ENCODE data around the gene PLXDC2. TPM values are rescaled to one million over a fixed set of nuclear protein-coding genes. Genes with fewer than 3 reads are reported as not detected.

PLXDC2 gene
- total RNA-seq, 1 donor = 38.0 TPM

DNA sequence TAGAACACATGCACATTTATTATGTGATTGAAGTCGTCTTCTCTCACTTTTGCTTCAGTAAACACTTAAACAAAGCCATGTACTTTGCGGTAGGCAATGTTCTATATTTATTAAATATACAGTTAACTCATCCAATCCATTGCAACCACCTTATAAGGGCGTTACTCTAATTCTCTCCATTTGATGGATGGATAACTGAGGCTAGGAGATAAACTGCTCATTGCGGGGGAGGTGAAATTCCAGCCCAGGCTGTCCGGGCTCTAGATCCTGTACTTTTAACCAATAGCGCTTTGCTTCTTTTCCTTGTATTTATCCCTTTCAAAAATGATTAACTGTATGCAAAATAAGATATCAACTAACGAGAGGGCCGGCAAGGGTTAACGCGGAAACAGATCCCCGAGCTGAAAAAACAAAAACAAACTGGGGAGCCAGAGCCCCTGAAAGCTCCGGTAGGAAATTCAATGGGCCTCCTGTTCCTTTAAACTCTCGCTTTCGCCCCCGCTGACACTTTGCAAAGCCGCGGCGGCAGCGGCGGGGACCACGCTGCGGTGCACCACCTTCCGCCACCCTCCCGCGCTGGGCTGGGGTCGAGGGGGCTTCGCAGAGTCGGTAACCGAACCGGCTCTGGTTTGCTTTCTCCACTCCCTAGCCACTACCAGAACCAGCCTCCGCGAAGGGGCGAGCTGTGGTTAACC is 1.0 kb upstream of the PLXDC2 start:
- DNase-seq (ENCODE audit: low read depth in 2 of 3, low spot score in 2 of 3) = peak in 1 of 3 donors; percentile 67

DNA sequence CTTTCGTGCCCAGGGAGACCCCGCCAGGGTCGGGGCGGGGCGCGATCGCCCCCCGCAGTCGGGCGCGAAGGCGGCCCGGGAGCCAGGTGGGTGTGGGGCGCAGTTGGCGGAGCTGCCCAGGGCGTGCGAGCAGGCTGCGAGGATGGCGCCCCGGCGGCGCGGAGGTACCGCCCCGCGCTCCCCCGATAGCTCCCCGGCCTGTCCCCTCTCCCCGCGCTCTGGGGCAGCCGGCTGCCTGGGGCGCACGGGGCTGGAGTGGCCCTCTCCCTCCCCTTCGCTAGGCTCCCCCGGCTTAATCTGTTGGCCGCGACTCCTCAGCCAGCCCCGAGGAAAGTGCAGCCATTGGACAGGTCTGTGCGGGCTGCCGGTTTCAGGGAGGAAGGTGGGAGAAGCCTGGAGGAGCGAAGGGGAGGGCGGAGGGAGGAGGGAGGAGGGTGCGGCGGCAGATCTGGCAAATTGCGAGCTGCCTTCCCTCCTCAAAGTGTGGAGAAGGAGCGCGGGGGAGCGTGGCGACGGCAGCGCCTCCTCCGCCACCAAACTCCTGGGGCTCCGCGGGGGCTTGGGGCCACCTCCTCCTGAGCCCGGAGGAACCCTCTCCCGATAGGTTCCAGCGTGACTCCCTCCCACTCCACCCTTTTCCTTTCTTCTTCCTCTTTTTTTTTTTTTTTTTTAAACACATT is 361 bp upstream of the PLXDC2 start:
- peak in 2 of 3 donors; percentile 69 to 71 for DNase-seq (ENCODE audit: low read depth in 2 of 3, low spot score in 2 of 3)

DNA sequence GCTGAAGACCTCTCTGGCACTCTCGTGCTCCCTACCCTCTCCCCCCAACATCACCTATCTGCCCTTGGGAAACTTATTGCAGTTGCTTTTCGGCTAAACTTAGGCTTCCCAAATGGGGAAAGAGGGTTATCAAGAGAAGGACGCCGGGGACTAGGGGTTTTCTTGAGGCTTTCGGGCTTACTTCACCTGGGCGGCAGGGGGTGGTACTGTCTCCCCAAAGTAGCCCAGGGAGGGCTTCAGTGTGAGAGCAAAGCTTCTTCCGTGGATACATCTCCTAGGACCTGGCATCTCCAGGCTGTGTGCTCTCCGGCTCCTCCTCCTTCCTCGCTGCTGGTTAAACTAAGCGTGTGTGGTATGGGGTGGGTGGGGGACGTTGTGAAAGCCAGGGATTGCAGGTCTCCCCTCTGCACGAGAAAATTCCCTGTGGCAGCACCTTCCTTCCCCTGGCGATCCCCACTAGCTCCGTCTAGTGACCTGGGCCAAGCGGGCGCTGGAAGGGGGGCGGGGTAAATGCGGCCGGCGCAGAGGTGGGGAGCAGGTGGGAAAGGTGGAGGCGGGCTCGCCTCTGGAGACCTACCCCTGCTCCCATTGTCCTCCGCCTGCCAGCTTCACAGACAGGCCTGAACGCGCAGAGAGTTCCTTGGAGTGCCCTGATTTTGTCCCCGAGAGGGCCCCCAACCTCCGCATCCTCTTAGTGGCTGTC is 1.1 kb downstream of the PLXDC2 start:
- peak in 2 of 3 donors; percentile 33 to 47 for DNase-seq (ENCODE audit: low read depth in 2 of 3, low spot score in 2 of 3)

DNA sequence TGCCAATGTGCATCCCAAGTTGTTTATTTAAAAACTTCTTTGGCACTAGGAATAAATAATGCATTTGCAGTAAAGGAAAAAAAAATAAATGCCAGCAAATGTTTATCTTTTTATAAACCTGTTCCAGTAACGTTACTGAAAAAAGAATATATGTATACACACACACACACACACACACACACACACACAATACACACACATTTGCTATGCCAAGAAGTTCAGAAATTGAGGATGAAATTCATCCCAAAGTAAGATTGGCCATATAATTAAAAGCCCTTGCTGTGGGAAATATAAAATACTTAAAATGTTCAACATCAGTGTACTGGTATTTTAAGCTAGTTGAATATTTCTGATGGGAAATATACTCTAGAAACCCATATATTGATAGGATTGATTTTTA is 2.6 kb downstream of the PLXDC2 start:
- DNase-seq (ENCODE audit: low read depth in 2 of 3, low spot score in 2 of 3) = no peak

DNA sequence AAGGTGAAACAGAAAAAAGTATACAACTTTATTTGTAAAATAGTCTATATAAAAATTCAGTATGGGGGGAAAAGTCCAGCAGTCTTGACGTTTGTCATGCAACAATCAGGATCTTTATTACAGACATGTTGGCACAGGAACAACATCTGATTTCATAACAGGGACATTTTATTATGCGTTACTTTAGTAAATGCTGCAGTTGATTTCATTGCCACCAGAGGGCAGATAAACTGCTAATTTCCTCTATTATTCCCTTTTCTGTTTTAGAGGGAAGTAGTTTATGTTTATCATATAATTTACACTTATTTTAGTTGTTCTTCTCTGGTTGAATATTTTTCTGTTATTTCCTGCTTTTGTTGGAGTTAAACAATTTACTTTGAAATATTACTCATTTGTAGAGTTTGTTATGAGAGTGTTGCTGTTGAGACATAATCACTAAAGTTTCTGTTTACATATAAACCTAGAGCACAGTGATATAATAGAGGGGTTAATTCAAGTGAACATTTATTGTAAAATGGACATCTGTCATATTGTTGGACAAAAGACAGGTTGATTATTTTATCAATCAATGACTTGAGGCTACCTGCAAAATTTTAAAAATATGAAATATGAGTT is 3.3 kb downstream of the PLXDC2 start:
- DNase-seq (ENCODE audit: low read depth in 2 of 3, low spot score in 2 of 3) = peak in 2 of 3 donors; percentile 70 to 83

DNA sequence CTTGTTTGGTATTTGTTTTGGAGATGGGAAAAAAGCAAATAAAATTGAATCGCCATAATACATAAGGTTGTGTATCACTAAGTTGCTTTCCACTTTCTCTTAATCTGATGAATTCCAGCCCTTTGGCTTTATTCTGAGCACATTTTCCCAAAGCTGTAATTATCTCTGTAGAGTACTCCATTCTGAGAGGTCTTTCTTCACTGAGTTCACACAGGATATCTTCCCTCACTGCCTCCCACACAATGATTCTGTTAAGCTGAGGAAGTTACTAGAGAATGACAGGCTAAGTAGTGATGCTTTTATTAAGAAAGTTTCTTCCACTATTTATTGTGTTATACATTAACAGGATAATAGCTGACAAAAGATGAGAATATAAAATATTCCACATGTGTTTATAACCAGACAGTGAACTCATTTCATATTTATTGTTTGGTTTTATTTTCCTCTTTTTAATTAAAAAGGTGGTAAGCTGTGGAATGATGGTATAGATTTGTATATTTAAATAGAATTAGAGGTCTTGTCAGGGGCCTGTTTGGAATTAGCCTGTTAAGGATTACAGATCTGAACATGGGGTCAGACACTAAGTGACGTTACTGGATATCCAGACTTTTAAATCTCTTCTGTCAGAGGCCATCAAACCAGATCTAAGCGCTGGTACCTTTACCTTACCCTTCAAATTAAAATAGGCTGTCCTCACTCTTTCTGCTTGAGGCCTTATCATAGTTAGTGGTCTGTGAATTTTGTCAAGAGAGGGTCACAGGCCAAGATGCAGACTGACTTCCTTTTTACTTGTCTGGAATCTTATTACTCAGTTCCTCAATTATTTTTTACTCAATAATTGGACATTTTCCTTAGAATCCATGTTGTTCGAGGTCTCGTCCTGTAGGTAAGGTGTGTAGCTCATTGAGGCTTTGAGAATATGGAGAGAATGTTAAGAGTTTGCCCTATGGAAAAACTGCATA is 8.4 kb downstream of the PLXDC2 start:
- DNase-seq (ENCODE audit: low read depth in 2 of 3, low spot score in 2 of 3) = peak in 2 of 3 donors; percentile 15 to 44

DNA sequence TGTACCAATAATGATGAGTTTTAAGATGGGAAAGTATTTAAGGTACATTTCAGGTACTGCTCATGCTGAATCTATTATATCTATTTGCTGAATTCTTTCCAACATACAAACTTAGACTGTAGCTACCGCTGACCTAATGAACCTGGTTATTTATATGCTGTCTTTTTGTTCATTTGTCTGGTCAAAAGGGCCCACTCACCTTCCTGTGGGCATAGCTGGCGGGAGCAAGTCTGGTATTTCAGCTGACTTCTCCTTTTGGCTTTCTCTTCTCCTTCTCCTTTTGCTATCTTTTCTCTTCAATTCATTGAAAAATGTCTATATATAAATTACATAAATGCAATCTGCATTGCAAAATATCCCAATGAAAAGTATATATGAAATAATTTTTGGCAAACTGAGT is 9.5 kb downstream of the PLXDC2 start:
- peak in 1 of 3 donors; percentile 29 for DNase-seq (ENCODE audit: low read depth in 2 of 3, low spot score in 2 of 3)

DNA sequence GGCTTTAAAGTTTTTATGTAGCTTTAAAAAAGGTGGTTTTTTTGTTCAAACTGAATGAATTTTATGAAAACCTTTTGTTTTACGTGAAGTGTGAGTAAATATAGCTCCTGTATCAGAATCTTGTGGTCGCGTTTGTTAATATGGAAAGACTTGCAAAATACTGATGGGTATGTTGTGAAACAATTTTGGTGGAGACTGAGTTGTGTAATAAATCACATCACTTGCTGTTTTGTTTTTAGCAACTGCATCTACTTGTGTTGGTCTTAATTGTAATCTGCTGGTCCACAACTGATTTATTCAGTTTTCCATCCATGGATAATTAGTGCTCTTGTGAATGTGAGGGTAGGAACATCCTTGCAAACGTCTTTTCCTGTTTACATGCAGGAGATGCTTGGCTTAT is 10.5 kb downstream of the PLXDC2 start:
- DNase-seq (ENCODE audit: low read depth in 2 of 3, low spot score in 2 of 3) = no peak

DNA sequence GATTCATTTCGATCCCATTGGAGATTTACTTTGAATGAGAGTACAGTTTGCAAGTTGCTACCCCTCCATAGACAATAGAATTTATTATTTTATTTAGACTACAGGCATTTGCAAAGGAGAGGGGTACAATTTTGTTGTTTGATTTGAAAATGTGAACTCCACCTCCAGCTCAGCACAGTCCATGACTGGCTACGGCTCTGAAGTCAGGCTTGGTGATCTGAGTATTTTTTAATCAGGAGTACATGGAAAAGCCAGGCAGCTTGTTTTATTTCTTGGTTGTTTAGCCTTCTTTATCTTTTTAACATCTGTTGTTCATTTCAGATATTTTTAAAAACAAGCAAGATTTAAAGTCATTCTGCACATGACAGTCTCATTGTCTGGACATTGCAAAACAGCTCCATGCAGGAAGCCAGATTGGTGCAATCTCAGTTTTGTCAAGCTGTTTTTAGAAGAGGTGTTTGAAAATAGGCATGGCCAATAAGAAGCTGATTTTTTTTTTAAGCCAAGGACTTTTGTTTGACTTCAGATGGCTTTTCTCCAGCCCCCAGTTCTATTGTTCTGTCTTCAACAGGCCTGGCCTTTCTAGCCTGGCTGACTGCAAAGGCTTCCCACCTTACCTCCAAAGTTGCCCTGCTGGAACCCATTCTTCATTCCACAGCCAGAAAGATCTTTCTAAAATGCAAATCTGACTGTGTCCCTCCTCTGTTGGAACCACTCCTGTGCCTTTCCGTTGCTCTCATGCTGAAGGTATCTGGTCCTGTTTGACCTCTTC is 12.2 kb downstream of the PLXDC2 start:
- DNase-seq (ENCODE audit: low read depth in 2 of 3, low spot score in 2 of 3) = no peak

DNA sequence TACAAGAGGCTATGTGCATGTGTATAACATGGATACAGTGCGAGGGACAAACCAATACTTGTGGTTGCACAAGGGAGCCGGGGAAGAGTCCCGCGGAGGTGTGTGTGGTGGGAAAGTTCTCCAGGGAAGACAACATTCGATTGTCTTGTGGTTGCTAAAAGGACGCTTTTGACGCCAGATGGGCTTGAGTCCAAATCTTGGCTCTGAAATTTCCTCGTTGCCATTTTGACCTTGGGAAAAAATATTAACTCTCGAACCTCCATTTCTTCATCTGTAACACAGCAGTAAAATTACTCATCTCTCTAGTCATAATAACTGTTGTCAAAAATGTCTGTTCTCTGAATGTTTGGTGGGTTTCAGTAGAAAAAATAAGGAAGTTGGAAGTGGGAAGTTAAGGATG is 16.5 kb downstream of the PLXDC2 start:
- no peak for DNase-seq (ENCODE audit: low read depth in 2 of 3, low spot score in 2 of 3)

DNA sequence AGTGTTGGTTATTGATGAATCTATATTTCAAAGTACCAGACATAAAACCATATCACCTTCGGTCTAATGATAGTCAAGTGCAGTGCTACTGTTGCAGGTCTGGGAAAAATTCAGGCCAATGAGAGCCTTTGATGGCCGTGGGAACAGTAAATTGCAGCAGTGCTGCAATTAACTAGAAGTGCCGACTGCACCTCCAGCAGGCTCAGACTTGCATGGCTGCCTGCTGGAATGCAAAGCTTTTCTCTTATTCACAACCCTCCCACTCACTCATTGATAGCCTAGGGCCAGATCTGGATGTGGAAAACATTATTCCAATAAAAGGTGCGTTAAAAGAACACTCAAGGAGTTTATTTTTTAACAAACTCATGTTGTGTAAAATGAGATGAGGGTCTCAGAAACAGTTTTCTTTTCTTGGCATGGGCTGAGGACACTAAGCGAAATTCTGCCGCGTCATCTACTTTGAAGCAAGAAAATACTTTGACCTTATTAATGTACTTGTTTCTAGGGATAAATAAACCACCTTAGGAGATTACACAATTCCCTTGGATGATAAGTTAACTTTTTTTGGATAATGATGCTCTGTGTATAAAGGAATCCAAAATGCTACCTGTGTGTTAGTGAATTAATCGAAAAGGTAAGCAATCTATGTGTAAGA is 17.1 kb downstream of the PLXDC2 start:
- DNase-seq (ENCODE audit: low read depth in 2 of 3, low spot score in 2 of 3) = no peak

DNA sequence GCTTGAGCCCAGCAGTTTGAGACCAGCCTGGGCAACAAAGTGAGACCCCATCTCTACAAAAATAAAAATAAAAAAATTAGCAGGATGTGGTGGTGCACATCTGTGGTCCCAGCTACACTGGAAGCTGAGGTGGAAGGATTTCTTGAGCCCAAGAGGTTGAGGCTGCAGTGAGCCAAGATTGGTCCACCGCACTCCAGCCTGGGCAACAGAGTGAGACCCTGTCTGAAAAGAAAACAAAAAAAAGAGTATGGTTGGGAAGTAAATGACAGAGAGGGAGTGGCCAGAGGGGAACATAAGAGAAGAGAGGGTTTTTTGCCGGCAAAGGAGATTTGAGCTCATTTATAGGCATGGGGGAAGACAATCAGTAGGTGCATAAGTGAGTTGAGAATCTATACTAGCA is 19.7 kb downstream of the PLXDC2 start:
- no peak for DNase-seq (ENCODE audit: low read depth in 2 of 3, low spot score in 2 of 3)

DNA sequence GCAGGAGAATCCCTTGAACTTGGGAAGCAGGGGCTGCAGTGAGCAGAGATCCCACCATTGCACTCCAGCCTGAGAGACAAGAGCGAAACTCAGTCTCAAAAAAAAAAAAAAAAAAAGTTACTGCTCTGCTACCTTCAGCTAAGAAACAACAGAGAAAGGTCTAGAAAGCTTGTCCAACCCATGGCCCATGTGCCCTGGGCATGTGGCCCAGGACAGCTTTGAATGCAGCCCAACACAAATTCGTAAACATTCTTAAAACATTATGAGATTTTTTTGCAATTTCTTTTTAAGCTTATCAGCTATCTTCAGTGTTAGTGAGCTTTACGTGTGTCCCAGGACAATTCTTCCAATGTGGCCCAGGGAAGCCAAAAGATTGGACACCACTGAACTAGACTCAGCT is 22.9 kb downstream of the PLXDC2 start:
- no peak for DNase-seq (ENCODE audit: low read depth in 2 of 3, low spot score in 2 of 3)

DNA sequence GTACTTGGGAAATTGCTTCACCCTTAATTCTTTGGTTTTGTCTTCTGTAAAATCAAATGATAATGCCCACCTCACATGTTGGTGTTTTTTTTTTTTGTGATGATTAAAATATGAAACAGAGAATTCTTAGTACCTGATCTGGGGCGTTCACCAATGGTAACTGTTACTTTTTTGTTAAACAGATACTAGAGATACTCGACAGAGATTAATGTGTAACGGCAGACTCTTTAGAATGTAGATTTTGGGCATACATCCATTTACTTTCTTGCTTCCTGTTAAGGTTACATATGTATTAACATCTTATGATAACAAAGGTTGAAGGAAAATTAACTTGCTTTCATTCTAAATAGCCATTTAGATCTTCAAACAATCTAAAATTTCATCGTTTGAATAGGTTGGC is 23.3 kb downstream of the PLXDC2 start:
- DNase-seq (ENCODE audit: low read depth in 2 of 3, low spot score in 2 of 3) = no peak

DNA sequence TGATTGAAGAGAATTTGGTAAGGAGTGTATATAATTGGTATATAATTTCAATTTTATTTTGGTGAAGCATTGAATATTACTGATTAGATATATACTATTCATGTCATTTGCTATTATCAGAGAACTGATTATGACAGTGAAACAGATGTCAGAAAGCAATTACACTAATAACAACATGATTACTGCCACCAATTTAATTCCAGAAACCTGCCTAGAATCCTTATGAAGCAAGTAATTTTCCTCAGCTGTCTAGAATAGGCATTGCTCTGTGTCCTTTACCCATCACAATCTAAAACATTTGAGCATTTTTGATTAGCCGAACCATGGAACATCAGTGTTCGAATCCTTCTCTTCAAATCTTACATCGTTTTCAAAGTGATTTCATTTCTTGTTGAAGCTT is 24.5 kb downstream of the PLXDC2 start:
- DNase-seq (ENCODE audit: low read depth in 2 of 3, low spot score in 2 of 3) = no peak

DNA sequence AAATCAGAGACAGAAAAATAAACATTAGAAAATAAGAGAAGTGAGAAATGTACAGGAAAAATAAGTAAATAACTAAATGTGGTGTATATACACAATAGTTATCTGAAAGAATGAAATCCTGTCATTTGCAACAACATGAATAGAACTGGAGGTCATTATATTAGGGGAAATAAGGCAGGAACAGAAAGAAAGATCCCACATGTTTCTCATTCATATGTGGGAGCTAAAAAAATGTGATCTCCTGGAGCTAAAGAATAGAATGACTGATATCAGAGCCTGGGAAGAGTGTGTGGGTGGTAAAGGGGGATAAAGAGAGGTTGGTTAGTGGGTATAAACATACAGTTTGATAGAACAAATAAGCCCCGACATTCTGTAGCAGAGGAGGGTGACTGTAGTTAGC is 27.3 kb downstream of the PLXDC2 start:
- DNase-seq (ENCODE audit: low read depth in 2 of 3, low spot score in 2 of 3) = no peak

DNA sequence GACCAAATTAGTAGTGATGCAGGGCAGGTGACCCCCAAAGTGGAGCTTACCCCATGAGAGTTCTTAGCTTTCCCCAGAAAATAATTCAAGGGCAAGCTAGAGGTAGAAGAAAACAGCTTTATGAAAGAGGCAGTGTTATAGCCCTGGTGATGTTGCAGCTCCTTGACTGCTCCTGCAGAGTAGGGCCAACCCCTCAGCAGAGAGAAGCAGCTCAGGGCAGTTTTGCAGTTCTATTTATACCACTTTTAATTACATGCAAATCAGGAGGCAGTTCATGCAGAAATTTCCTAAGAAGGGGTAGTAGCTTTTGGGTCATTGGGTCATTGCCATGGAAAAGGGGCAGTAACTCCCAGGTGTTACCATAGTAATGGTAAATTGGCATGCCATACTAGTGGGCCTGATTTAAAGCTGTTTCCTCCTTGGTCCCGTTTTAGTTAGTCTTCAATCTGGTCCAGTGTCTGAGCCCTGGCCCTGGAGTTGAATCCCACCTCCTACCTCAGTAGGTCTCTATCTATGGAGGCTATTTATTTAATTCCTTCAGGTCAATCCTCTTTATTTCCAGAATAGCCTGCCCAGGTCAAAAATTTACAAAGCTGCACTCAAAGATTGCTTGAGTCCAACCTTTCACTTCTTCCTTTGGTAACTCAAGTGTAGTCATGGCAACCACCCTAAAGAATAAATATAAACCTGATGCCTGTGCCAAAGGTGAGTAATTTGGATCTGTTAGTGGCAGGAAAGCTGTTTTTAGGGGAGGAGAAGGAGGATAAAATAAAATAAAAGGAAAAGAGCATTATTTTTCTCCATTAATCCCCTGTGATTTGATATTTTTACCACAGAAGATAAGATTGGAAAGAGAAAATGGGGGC is 29.5 kb downstream of the PLXDC2 start:
- DNase-seq (ENCODE audit: low read depth in 2 of 3, low spot score in 2 of 3) = peak in 1 of 3 donors; percentile 21

DNA sequence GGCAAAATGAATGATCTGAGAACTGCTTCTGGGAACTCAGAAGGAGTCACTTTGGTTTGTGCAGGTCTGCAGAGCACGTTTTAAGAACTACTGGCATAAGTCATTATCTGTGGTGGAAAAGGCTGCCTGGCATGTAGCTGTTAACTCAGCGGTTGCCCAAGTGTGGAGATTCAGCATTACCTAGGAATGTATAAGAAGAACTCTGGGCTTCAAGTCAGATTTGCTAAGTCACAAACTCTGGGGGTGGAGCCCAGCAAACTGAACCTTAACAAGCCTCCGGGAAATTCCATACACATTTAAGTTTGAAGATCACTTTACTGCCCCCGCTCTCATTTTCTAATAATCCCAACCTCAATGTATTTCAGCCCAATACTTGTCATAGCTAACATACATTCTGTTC is 31.1 kb downstream of the PLXDC2 start:
- no peak for DNase-seq (ENCODE audit: low read depth in 2 of 3, low spot score in 2 of 3)

Measured in hematopoietic multipotent progenitor cell (in vitro differentiated cells).